ENCODE measurements around the gene MAP4K2.

MAP4K2 gene

DNA sequence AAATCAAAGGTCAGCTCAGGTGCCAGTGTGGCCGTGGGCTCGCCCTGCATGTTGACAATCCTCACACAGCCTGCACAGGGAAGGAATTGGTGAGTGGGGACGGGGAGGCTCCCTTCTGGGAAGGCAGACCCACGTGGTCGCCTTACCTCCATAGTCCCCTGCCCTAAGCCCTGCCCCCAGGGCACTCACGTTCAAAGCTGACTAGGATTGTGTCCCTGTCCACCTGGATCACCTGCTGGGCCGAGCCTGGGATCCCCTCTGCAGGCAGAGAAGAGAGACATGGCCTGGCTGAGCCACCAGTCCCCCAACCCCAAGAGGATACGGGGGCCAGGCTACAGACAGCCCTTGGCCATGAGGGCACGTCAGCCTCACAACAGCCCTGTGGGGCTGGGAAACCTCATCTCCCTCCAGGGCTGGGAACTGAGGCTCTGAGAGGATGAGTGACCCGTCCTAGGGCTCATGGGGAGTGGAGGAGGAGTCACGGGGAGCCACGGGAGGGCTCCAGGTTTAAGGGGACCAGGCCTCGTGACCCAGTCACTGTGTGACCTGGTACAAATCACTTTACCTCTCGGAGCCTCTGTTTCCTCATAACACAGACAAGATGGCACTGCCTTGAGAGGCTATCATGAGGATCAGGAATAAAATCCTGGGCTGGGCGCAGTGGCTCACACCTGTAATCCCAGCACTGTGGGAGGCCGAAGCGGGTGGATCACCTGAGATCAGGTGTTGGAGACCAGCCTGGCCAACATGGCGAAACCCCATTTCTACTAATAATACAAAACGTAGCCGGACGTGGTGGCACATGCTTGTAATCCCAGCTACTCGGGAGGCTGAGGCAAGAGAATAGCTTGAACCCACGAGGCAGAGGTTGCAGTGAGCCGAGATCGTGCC, 12.6 kb downstream of the MAP4K2 start:
- TF ChIP-seq, protein P1, sequence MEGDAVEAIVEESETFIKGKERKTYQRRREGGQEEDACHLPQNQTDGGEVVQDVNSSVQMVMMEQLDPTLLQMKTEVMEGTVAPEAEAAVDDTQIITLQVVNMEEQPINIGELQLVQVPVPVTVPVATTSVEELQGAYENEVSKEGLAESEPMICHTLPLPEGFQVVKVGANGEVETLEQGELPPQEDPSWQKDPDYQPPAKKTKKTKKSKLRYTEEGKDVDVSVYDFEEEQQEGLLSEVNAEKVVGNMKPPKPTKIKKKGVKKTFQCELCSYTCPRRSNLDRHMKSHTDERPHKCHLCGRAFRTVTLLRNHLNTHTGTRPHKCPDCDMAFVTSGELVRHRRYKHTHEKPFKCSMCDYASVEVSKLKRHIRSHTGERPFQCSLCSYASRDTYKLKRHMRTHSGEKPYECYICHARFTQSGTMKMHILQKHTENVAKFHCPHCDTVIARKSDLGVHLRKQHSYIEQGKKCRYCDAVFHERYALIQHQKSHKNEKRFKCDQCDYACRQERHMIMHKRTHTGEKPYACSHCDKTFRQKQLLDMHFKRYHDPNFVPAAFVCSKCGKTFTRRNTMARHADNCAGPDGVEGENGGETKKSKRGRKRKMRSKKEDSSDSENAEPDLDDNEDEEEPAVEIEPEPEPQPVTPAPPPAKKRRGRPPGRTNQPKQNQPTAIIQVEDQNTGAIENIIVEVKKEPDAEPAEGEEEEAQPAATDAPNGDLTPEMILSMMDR (IDR thresholded peaks at IDR 0.05) = no peak

- TF ChIP-seq, protein P1 (IDR thresholded peaks at IDR 0.05) = no peak
Measured at GRCh38 chr11:64789331-64790204, 13.4 kb downstream of the MAP4K2 start.

GRCh38 chr11:64788321-64789215, 14.4 kb downstream of the MAP4K2 start:
- TF ChIP-seq, protein P1 (IDR thresholded peaks at IDR 0.05) = no peak

- TF ChIP-seq, protein P1 (IDR thresholded peaks at IDR 0.05) = peak; percentile 72
Measured at GRCh38 chr11:64787526-64788320, 15.3 kb downstream of the MAP4K2 start.

DNA sequence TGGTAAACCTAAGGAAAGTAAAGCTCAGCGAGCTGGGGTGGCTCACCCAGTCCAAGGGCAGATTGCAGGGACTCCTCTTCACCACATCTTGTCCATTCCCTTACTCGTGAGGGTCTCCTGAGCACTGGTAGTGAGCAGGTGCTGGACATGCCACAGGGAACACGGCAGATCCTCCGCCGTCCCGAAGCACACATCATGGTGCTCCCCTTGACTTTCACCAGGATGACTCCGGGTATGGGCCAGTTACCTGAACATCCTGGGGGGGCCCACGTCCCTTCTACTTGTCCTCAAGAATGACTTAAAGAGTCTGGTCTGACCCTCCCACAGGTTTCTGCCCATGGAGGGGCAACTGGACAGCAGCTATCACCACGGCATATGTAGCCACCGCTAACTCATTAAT, 16.7 kb downstream of the MAP4K2 start:
- TF ChIP-seq, protein P1 (IDR thresholded peaks at IDR 0.05) = no peak

- TF ChIP-seq, protein P1 (IDR thresholded peaks at IDR 0.05) = no peak
Measured at GRCh38 chr11:64784813-64785581, 18.0 kb downstream of the MAP4K2 start.
